K562 (cell line): ENCODE data around the gene SEMA5A. TPM values are rescaled to one million over a fixed set of nuclear protein-coding genes. Genes with fewer than 3 reads are reported as not detected.

Source experiments
- ATAC-seq: fragments of 200-7000 bp; cut with Tn5 transposase; 3 replicates; pipeline ENCODE4 v1.9.1; 2020; ENCODE audit warnings: moderate library complexity
- BruUV-seq: library from RNA; stranded (reverse); fragments of 400-500 nt; replicated peaks from 2 replicates; lab custom pipeline; 2021; lab: Mats Ljungman, UMichigan
- CTCF ChIA-PET: fragments of 300-600 bp; formaldehyde crosslinking; extraction: SDS; loops from one replicate; lab custom pipeline; 2021; ENCODE audit warnings: low intra/inter-chr PET ratio; lab: Yijun Ruan, JAX
- POLR2A ChIA-PET: fragments of 300-600, 350-650 bp; sonication (Branson Sonifier 250); formaldehyde crosslinking; extraction: SDS; loops from one replicate; lab custom pipeline; 2021; ENCODE audit warnings: antibody characterized with exemption, inconsistent platforms; lab: Yijun Ruan, JAX
- DNase-seq, 4 experiments: peaks; one replicate each; pipeline versions ENCODE4 v3.0.0 to v3.0.0-alpha.2; 2011 to 2018; ENCODE audit warnings: low spot score in 3 of 4, mixed read lengths in 3 of 4; ENCODE audit errors: extremely low read depth in 1 of 4
- FAIRE-seq: peaks from 2 replicates; lab custom pipeline; 2011; peaks lifted over from hg19 to GRCh38; lab: Jason Lieb, UNC
- H2AFZ ChIP-seq: 2 replicates; pipeline ENCODE4 v1.6.0; 2011; ENCODE audit warnings: low read depth, low read length, control low read depth, inconsistent platforms
- H3K27ac ChIP-seq: fragments of 200-600 bp; 3 replicates; pipeline ENCODE4 v1.8.0; 2011; ENCODE audit warnings: low read depth, mild to moderate bottlenecking, control low read depth, inconsistent platforms, low read length, moderate library complexity, mixed read lengths; ENCODE audit errors: extremely low read depth
- H3K27me3 ChIP-seq, 2 experiments: fragments of 300-600 bp in 1 of 2; 2 replicates in 1 of 2; 3 replicates in 1 of 2; pipeline versions ENCODE4 v1.6.0 to v1.8.0; 2011; ENCODE audit warnings: inconsistent platforms in 2 of 2, low read length in 2 of 2, mild to moderate bottlenecking in 1 of 2, mixed read lengths in 1 of 2, moderate library complexity in 1 of 2; ENCODE audit not compliant: control insufficient read depth in 2 of 2, insufficient read depth in 2 of 2
- H3K36me3 ChIP-seq: fragments of 300-600 bp; 3 replicates; pipeline ENCODE4 v1.8.0; 2011; ENCODE audit warnings: mild to moderate bottlenecking, low read length, inconsistent platforms; ENCODE audit not compliant: control insufficient read depth, insufficient read depth
- H3K4me1 ChIP-seq, 2 experiments: fragments of 200-600 bp in 1 of 2; replicated peaks in 1 of 2; 2 replicates in 1 of 2; 3 replicates in 1 of 2; pipeline versions ENCODE4 v1.5.1 to v1.8.0; 2011; ENCODE audit warnings: inconsistent platforms in 2 of 2, low read length in 2 of 2, mild to moderate bottlenecking in 1 of 2, mixed read lengths in 1 of 2, moderate library complexity in 1 of 2; ENCODE audit not compliant: control insufficient read depth in 2 of 2, insufficient read depth in 2 of 2
- H3K4me2 ChIP-seq: 2 replicates; pipeline ENCODE4 v1.6.1; 2011; ENCODE audit warnings: low read length, control low read depth, inconsistent platforms, mixed read lengths; ENCODE audit not compliant: insufficient read depth
- H3K4me3 ChIP-seq: fragments of 200-600 bp; sonication (generic), shearing (Covaris generic); 2 replicates; pipeline ENCODE4 v1.5.1; 2016; ENCODE audit warnings: control low read depth, inconsistent platforms
- H3K79me2 ChIP-seq: fragments of 200-600 bp; 3 replicates; pipeline ENCODE4 v1.8.0; 2011; ENCODE audit warnings: low read length, inconsistent platforms; ENCODE audit not compliant: control insufficient read depth, insufficient read depth
- H3K9ac ChIP-seq, 2 experiments: 2 replicates each; pipeline versions ENCODE4 v1.6.0 to v1.6.1; 2011; ENCODE audit warnings: low read depth in 2 of 2, low read length in 2 of 2, control low read depth in 1 of 2, inconsistent platforms in 1 of 2, mild to moderate bottlenecking in 1 of 2, mixed read lengths in 1 of 2; ENCODE audit not compliant: insufficient read depth in 1 of 2
- H3K9me1 ChIP-seq: one replicate; pipeline ENCODE4 v1.6.0; 2011; ENCODE audit warnings: inconsistent platforms, mild to moderate bottlenecking, low read length, moderate library complexity; ENCODE audit not compliant: control insufficient read depth, insufficient read depth
- H3K9me3 ChIP-seq: replicated peaks from 2 replicates; pipeline ENCODE4 v1.5.1; 2011; ENCODE audit warnings: low read depth, low read length, inconsistent platforms; ENCODE audit not compliant: control insufficient read depth, insufficient read depth
- H4K20me1 ChIP-seq: replicated peaks from 2 replicates; pipeline ENCODE4 v1.6.1; 2011; ENCODE audit warnings: low read length, inconsistent platforms, mixed read lengths; ENCODE audit not compliant: control insufficient read depth, insufficient read depth
- CEBPG ChIP-seq, 3 experiments: fragments of 200-800 bp in 1 of 3; sonication (Bioruptor generic) in 1 of 3; sonication (generic) in 1 of 3; formaldehyde crosslinking in 1 of 3; IDR thresholded peaks in 2 of 3; conservative IDR thresholded peaks in 1 of 3; 2 replicates each; pipeline versions ENCODE4 v1.6.1 to v1.8.0; 2016 to 2022; ENCODE audit warnings: missing compliant biosample characterization in 2 of 3, missing genetic modification characterization in 2 of 3, mild to moderate bottlenecking in 1 of 3, missing genetic modification reagents in 1 of 3
- FOXJ3 ChIP-seq: sonication (generic); formaldehyde crosslinking; IDR thresholded peaks from 2 replicates; pipeline ENCODE4 v1.4.0; 2020; ENCODE audit warnings: mild to moderate bottlenecking, missing genetic modification reagents
- JUNB ChIP-seq: fragments of 450-650 bp; formaldehyde crosslinking; conservative IDR thresholded peaks from 2 replicates; pipeline ENCODE4 v1.4.0; 2020; ENCODE audit warnings: mild to moderate bottlenecking
- WGBS: fragments of 100-300 bp; shearing (Covaris generic); methylation state at CpG from one replicate; pipeline ENCODE4 v1.1.6; 2016; ENCODE audit warnings: low coverage, mixed read lengths; ENCODE audit not compliant: insufficient coverage; ENCODE audit errors: missing lambda C conversion rate; 5-methylcytosine and 5-hydroxymethylcytosine counted together
- in situ Hi-C: fragments of 300-500 bp; cut with MboI; formaldehyde crosslinking; loops from 4 replicates; pipeline ENCODE4 v1.15.0; 2018; ENCODE audit warnings: inconsistent platforms, mixed read lengths
- intact Hi-C: fragments of 100-400 bp; cut with micrococcal nuclease; formaldehyde crosslinking; loops from 2 replicates; pipeline ENCODE4 v1.14.2; 2022
- polyA plus RNA-seq, 8 experiments: library from polyadenylated mRNA; depleted of rRNA in 4 of 8; stranded (reverse) in 5 of 8; unstranded in 3 of 8; fragments of >200 nt; fragmentation: Nextera tagmentation in 2 of 8; fragmentation: Illumina TruSeq in 1 of 8; extraction: Ambion mirVana in 2 of 8; extraction: Trizol in 1 of 8; gene quantifications; 2 replicates each; pipeline versions ENCODE4 v1.2.1 to v1.2.3, GENCODE V29; 2011 to 2014; ENCODE audit warnings: inconsistent platforms in 1 of 8, missing spikeins in 1 of 8
- total RNA-seq, 7 experiments: library from RNA; depleted of rRNA in 6 of 7; stranded (reverse); fragments of >200 nt in 6 of 7; fragmentation: Illumina TruSeq in 2 of 7; extraction: Trizol in 2 of 7; gene quantifications; 2 replicates each; pipeline versions ENCODE4 v1.2.1 to v1.2.3, GENCODE V29; 2011 to 2021; ENCODE audit warnings: low replicate concordance in 1 of 7
- TF ChIP-seq, protein P1 (sequence below): fragments of 450-650 bp; IDR thresholded peaks from 2 replicates; pipeline ENCODE4 v1.7.0; 2016; ENCODE audit warnings: borderline replicate concordance
- TF ChIP-seq, protein P2 (sequence below): sonication (generic); formaldehyde crosslinking; IDR thresholded peaks from 2 replicates; pipeline ENCODE4 v1.8.1; 2023; ENCODE audit warnings: missing genetic modification reagents, mild to moderate bottlenecking, borderline replicate concordance
- TF ChIP-seq, protein P3 (sequence below): fragments of 250-450 bp; sonication (Bioruptor Pico); IDR thresholded peaks from 2 replicates; pipeline ENCODE4 v1.5.0; 2022; ENCODE audit warnings: mild to moderate bottlenecking

The SEMA5A gene
- total and polyA plus RNA-seq, 9 of the 15 experiments (the other 6 are each of a cell fraction or from before 2014, with no cell fraction given): 0.02 TPM; not detected in 8

DNA sequence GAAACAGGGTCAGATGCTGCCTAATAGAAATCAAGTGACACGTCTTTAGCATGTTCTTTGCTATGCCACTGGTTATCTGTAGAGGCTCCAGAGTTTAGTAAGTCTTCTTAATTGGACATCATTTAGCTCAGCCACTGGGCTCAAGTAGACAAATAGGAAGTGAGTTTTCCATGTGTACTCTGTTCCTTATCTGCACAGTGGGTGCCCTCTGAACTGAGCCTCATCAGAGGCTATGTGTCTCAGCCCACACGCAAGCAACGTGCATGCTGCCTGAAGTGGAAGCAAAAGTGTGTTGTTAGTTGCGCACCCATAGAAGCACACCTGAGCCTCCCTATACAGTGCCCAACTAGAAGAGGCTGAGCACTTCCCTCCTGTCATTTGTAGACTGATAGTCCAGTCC is 134.7 kb downstream of the SEMA5A start:
- H3K4me1 ChIP-seq: no peaks in the 10 kb centered on the region
- TF ChIP-seq, protein P1, sequence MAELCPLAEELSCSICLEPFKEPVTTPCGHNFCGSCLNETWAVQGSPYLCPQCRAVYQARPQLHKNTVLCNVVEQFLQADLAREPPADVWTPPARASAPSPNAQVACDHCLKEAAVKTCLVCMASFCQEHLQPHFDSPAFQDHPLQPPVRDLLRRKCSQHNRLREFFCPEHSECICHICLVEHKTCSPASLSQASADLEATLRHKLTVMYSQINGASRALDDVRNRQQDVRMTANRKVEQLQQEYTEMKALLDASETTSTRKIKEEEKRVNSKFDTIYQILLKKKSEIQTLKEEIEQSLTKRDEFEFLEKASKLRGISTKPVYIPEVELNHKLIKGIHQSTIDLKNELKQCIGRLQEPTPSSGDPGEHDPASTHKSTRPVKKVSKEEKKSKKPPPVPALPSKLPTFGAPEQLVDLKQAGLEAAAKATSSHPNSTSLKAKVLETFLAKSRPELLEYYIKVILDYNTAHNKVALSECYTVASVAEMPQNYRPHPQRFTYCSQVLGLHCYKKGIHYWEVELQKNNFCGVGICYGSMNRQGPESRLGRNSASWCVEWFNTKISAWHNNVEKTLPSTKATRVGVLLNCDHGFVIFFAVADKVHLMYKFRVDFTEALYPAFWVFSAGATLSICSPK: no peak
- TF ChIP-seq, protein P2, sequence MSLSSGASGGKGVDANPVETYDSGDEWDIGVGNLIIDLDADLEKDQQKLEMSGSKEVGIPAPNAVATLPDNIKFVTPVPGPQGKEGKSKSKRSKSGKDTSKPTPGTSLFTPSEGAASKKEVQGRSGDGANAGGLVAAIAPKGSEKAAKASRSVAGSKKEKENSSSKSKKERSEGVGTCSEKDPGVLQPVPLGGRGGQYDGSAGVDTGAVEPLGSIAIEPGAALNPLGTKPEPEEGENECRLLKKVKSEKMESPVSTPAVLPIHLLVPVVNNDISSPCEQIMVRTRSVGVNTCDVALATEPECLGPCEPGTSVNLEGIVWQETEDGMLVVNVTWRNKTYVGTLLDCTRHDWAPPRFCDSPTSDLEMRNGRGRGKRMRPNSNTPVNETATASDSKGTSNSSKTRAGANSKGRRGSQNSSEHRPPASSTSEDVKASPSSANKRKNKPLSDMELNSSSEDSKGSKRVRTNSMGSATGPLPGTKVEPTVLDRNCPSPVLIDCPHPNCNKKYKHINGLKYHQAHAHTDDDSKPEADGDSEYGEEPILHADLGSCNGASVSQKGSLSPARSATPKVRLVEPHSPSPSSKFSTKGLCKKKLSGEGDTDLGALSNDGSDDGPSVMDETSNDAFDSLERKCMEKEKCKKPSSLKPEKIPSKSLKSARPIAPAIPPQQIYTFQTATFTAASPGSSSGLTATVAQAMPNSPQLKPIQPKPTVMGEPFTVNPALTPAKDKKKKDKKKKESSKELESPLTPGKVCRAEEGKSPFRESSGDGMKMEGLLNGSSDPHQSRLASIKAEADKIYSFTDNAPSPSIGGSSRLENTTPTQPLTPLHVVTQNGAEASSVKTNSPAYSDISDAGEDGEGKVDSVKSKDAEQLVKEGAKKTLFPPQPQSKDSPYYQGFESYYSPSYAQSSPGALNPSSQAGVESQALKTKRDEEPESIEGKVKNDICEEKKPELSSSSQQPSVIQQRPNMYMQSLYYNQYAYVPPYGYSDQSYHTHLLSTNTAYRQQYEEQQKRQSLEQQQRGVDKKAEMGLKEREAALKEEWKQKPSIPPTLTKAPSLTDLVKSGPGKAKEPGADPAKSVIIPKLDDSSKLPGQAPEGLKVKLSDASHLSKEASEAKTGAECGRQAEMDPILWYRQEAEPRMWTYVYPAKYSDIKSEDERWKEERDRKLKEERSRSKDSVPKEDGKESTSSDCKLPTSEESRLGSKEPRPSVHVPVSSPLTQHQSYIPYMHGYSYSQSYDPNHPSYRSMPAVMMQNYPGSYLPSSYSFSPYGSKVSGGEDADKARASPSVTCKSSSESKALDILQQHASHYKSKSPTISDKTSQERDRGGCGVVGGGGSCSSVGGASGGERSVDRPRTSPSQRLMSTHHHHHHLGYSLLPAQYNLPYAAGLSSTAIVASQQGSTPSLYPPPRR (CRISPR knock-in tag): no peak
- TF ChIP-seq FOXJ3 (CRISPR knock-in tag): no peak
- no peak for TF ChIP-seq CEBPG (CRISPR knock-in tag; IDR thresholded peaks at IDR 0.05)
- no peak for TF ChIP-seq CEBPG (tag; conservative IDR thresholded peaks at IDR 0.05 in 1 of 2, IDR thresholded peaks at IDR 0.05 in 1 of 2)
- TF ChIP-seq JUNB (CRISPR knock-in tag): no peak
- TF ChIP-seq, protein P3, sequence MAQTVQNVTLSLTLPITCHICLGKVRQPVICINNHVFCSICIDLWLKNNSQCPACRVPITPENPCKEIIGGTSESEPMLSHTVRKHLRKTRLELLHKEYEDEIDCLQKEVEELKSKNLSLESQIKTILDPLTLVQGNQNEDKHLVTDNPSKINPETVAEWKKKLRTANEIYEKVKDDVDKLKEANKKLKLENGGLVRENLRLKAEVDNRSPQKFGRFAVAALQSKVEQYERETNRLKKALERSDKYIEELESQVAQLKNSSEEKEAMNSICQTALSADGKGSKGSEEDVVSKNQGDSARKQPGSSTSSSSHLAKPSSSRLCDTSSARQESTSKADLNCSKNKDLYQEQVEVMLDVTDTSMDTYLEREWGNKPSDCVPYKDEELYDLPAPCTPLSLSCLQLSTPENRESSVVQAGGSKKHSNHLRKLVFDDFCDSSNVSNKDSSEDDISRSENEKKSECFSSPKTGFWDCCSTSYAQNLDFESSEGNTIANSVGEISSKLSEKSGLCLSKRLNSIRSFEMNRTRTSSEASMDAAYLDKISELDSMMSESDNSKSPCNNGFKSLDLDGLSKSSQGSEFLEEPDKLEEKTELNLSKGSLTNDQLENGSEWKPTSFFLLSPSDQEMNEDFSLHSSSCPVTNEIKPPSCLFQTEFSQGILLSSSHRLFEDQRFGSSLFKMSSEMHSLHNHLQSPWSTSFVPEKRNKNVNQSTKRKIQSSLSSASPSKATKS (CRISPR knock-in tag): no peak
- no peak overlapping the region for H3K9ac ChIP-seq
- no peaks in the 10 kb centered on the region for H3K9me1 ChIP-seq
- DNase-seq (no peak), FAIRE-seq (no peak), ATAC-seq (no peak)
- 0% methylated on average over 4 of the region's 4 CpGs for WGBS
- BruUV-seq: no TSS peak
- ChIA-PET POLR2A (interaction anchor here (0.6 kb wide), 1 partner anchor 9 kb away, joined by 3 read pairs; no protein-coding TSS in a partner anchor), CTCF (no interaction called here)
- no peaks in the 10 kb centered on the region for H3K27me3 ChIP-seq
- no peaks in the 10 kb centered on the region for H4K20me1 ChIP-seq
- H3K9me3 ChIP-seq: no peaks in the 10 kb centered on the region
- intact Hi-C loops (no loop called here), in situ Hi-C loops (no loop called here)
- H2AFZ ChIP-seq: no peak overlapping the region
- no peaks in the 10 kb centered on the region for H3K36me3 ChIP-seq
- no peak overlapping the region for H3K4me3 ChIP-seq
- no peaks in the 10 kb centered on the region for H3K79me2 ChIP-seq
- no peak overlapping the region for H3K4me2 ChIP-seq
- H3K27ac ChIP-seq: no peak overlapping the region
